Stimulated activated naive CD8-positive, alpha-beta T cell treated with anti-CD3 and anti-CD28 coated beads, Interleukin-15, amount 100 ng/mL, for 72 hours (primary cell): ENCODE data around the gene NOP58.

Source experiments
- ATAC-seq: fragments of 150-1000 bp; cut with Tn5 transposase; 2 replicates; pipeline ENCODE4 v1.10.0; 2021; ENCODE audit warnings: mild to moderate bottlenecking, moderate library complexity
- DNase-seq, 2 donors: peaks; one replicate each; pipeline ENCODE4 v3.0.0; 2021 to 2022
- H3K27ac Mint-ChIP-seq, 2 donors: one replicate each; pipeline ENCODE4 v1.8.0; 2022; ENCODE audit warnings: mild to moderate bottlenecking in 2 of 2, mixed read lengths in 2 of 2, moderate library complexity in 2 of 2
- H3K27me3 Mint-ChIP-seq: one replicate; pipeline ENCODE4 v1.8.0; 2022; ENCODE audit warnings: mixed read lengths
- H3K4me1 Mint-ChIP-seq: one replicate; pipeline ENCODE4 v1.8.0; 2022; ENCODE audit warnings: mild to moderate bottlenecking, mixed read lengths
- H3K4me3 Mint-ChIP-seq, 2 donors: one replicate each; pipeline ENCODE4 v1.8.0; 2022; ENCODE audit warnings: mild to moderate bottlenecking in 2 of 2, mixed read lengths in 2 of 2, moderate library complexity in 1 of 2
- H3K9me3 Mint-ChIP-seq, 2 donors: one replicate each; pipeline ENCODE4 v1.8.0; 2022; ENCODE audit warnings: mixed read lengths in 2 of 2

The NOP58 gene

GRCh38 chr2:202337706-202338346, 72.3 kb downstream of the NOP58 start:
- Mint-ChIP-seq H3K27ac (peak overlapping the region in 1 of 2 donors; percentile 93), H3K9me3 (no peaks in the 10 kb centered on the region), H3K4me1 (no peaks in the 10 kb centered on the region), H3K27me3 (no peaks in the 10 kb centered on the region), H3K4me3 (no peak overlapping the region)
- ATAC-seq (no peak), DNase-seq (no peak)

GRCh38 chr2:202339071-202339870, 73.7 kb downstream of the NOP58 start:
- Mint-ChIP-seq H3K4me3 (no peak overlapping the region), H3K4me1 (no peaks in the 10 kb centered on the region), H3K27me3 (no peaks in the 10 kb centered on the region), H3K9me3 (no peaks in the 10 kb centered on the region), H3K27ac (no peak overlapping the region)
- DNase-seq (no peak), ATAC-seq (no peak)

DNA sequence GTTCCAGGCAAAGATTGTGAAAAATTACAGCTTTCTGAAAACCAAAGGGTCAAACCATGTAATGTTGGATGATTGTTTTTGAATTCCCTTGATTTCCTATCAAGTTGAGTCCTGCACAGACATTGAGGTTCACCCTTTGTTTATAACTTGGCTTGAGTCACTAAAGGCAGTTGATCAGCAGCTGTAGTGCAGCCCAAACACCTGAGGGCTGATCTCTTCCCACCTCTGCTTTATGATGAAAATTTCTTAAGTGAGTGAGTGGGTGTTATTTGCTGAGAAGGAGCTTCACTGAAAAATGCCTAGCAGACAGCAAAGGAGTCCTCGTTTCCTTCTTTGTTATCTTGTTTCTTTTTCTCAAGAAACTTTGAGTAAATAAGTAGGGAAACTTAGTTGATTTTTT, 78.6 kb downstream of the NOP58 start:
- Mint-ChIP-seq H3K9me3 (no peaks in the 10 kb centered on the region), H3K4me3 (no peak overlapping the region), H3K27me3 (no peaks in the 10 kb centered on the region), H3K27ac (no peak overlapping the region), H3K4me1 (no peaks in the 10 kb centered on the region)
- DNase-seq (no peak), ATAC-seq (no peak)

- H3K4me3 Mint-ChIP-seq, result no peak overlapping the region
- H3K27ac Mint-ChIP-seq, result no peak overlapping the region
- DNase-seq (no peak), ATAC-seq (no peak)
- H3K4me1 Mint-ChIP-seq, result no peaks in the 10 kb centered on the region
- no peaks in the 10 kb centered on the region for H3K27me3 Mint-ChIP-seq
- H3K9me3 Mint-ChIP-seq, result no peaks in the 10 kb centered on the region
Observed at GRCh38 chr2:202346180-202346579, 80.6 kb downstream of the NOP58 start.
